HG03565 (cell line): Measurements from ENCODE around the gene EYA2.
"Not testable (repeated sequence)": the region's sequence is repeated elsewhere in the genome, so short reads cannot be mapped to it uniquely, and the experiment has no call there.

Source experiments
- ATAC-seq: cut with Tn5 transposase; IDR thresholded peaks from one replicate; pipeline ENCODE4 v1.9.1; 2021; ENCODE audit warnings: mild to moderate bottlenecking, moderate library complexity; ENCODE audit not compliant: unreplicated experiment

EYA2 gene

GRCh38 chr20:47164140-47164539, 269.5 kb downstream of the EYA2 start:
- no peak for ATAC-seq

GRCh38 chr20:47165376-47165865, 270.8 kb downstream of the EYA2 start:
- ATAC-seq: no peak

- ATAC-seq: no peak
Measured at GRCh38 chr20:47167846-47168245, 273.2 kb downstream of the EYA2 start.

- no peak for ATAC-seq
Measured at GRCh38 chr20:47172579-47172978, 277.9 kb downstream of the EYA2 start.

- ATAC-seq: no peak
Measured at GRCh38 chr20:47173596-47174216, 279.1 kb downstream of the EYA2 start.

- no peak for ATAC-seq
Measured at GRCh38 chr20:47174456-47175243, 280.0 kb downstream of the EYA2 start.

- no peak for ATAC-seq
Measured at GRCh38 chr20:47175493-47175892, 280.9 kb downstream of the EYA2 start.

GRCh38 chr20:47176217-47176616, 281.6 kb downstream of the EYA2 start:
- not testable (repeated sequence) for ATAC-seq

- ATAC-seq: no peak
Measured at GRCh38 chr20:47178277-47178676, 283.6 kb downstream of the EYA2 start.

GRCh38 chr20:47178851-47179250, 284.2 kb downstream of the EYA2 start:
- ATAC-seq: no peak

- ATAC-seq: no peak
Measured at GRCh38 chr20:47179267-47179666, 284.6 kb downstream of the EYA2 start.

- no peak for ATAC-seq
Measured at GRCh38 chr20:47181056-47181862, 286.6 kb downstream of the EYA2 start.

GRCh38 chr20:47183367-47183766, 288.7 kb downstream of the EYA2 start:
- no peak for ATAC-seq

- ATAC-seq: no peak
Measured at GRCh38 chr20:47187450-47188195, 293.0 kb downstream of the EYA2 start.

- ATAC-seq: no peak
Measured at GRCh38 chr20:47188540-47188939, 293.9 kb downstream of the EYA2 start.

- ATAC-seq: no peak
Measured at GRCh38 chr20:47189060-47189459, 294.4 kb downstream of the EYA2 start.

GRCh38 chr20:47191074-47191673, 296.5 kb downstream of the EYA2 start:
- no peak for ATAC-seq

GRCh38 chr20:47191956-47192355, 297.3 kb downstream of the EYA2 start:
- ATAC-seq: no peak

- no peak for ATAC-seq
Measured at GRCh38 chr20:47195573-47195972, 300.9 kb downstream of the EYA2 start.
